ENCODE measurements around the gene FRRS1.

The FRRS1 gene

GRCh38 chr1:99784809-99785255 is 18.4 kb upstream of the FRRS1 start:
- H3K9ac ChIP-seq (ENCODE audit: low read length) = no peak overlapping the region

DNA sequence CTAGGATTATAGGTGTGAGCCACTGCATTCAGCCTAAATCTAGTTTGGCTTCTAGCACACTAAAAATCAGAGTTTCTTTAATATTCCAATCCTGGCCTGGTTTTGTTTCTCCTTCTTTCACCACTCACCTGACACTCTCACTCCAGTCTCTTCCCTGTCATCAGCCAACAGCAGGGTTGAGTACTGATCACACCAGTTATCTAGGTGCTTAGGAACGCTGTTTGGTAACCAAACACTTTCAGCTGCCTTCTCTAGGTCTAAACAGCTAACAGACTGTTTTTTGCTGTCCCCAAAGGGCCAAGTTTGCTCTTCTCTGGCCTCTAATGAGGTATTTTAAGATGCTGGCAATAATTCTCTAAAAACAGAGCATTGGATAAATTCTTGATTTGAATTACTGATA is 17.7 kb upstream of the FRRS1 start:
- no peaks in the 10 kb centered on the region for H3K27me3 ChIP-seq (ENCODE audit: control insufficient read depth, insufficient read depth, low read length)
- H3K4me3 ChIP-seq (ENCODE audit: low read length) = no peak overlapping the region
- H3K27ac ChIP-seq (ENCODE audit: low read length) = no peak overlapping the region
- H3K4me1 ChIP-seq (ENCODE audit: control insufficient read depth, low read depth, low read length) = no peaks in the 10 kb centered on the region
- H3K36me3 ChIP-seq (ENCODE audit: control insufficient read depth, low read depth, low read length) = no peaks in the 10 kb centered on the region
- no peaks in the 10 kb centered on the region for H3K9me3 ChIP-seq (ENCODE audit: control insufficient read depth, low read depth, low read length)
- no peak overlapping the region for H3K9ac ChIP-seq (ENCODE audit: low read length)

More at GRCh38 chr1:99784809-99785255, 18.4 kb upstream of the FRRS1 start:
- Histone ChIP-seq H3K9me3 (ENCODE audit: control insufficient read depth, low read depth, low read length) (no peaks in the 10 kb centered on the region), H3K27me3 (ENCODE audit: control insufficient read depth, insufficient read depth, low read length) (no peaks in the 10 kb centered on the region), H3K4me1 (ENCODE audit: control insufficient read depth, low read depth, low read length) (no peaks in the 10 kb centered on the region), H3K27ac (ENCODE audit: low read length) (no peak overlapping the region), H3K4me3 (ENCODE audit: low read length) (no peak overlapping the region), H3K36me3 (ENCODE audit: control insufficient read depth, low read depth, low read length) (no peaks in the 10 kb centered on the region)

GRCh38 chr1:99782920-99783319 is 16.5 kb upstream of the FRRS1 start:
- Histone ChIP-seq H3K27ac (ENCODE audit: low read length) (no peak overlapping the region), H3K36me3 (ENCODE audit: control insufficient read depth, low read depth, low read length) (no peaks in the 10 kb centered on the region), H3K9ac (ENCODE audit: low read length) (no peak overlapping the region), H3K27me3 (ENCODE audit: control insufficient read depth, insufficient read depth, low read length) (no peaks in the 10 kb centered on the region), H3K9me3 (ENCODE audit: control insufficient read depth, low read depth, low read length) (no peaks in the 10 kb centered on the region), H3K4me3 (ENCODE audit: low read length) (no peak overlapping the region), H3K4me1 (ENCODE audit: control insufficient read depth, low read depth, low read length) (no peaks in the 10 kb centered on the region)

- Histone ChIP-seq H3K9me3 (ENCODE audit: control insufficient read depth, low read depth, low read length) (no peaks in the 10 kb centered on the region), H3K27ac (ENCODE audit: low read length) (no peak overlapping the region), H3K36me3 (ENCODE audit: control insufficient read depth, low read depth, low read length) (no peaks in the 10 kb centered on the region), H3K4me3 (ENCODE audit: low read length) (no peak overlapping the region), H3K4me1 (ENCODE audit: control insufficient read depth, low read depth, low read length) (no peaks in the 10 kb centered on the region), H3K9ac (ENCODE audit: low read length) (no peak overlapping the region), H3K27me3 (ENCODE audit: control insufficient read depth, insufficient read depth, low read length) (no peaks in the 10 kb centered on the region)
Observed at GRCh38 chr1:99782397-99782796, 16.0 kb upstream of the FRRS1 start.

GRCh38 chr1:99781798-99782197 is 15.4 kb upstream of the FRRS1 start:
- Histone ChIP-seq H3K9ac (ENCODE audit: low read length) (no peak overlapping the region), H3K36me3 (ENCODE audit: control insufficient read depth, low read depth, low read length) (no peaks in the 10 kb centered on the region), H3K27ac (ENCODE audit: low read length) (no peak overlapping the region), H3K27me3 (ENCODE audit: control insufficient read depth, insufficient read depth, low read length) (no peaks in the 10 kb centered on the region), H3K4me1 (ENCODE audit: control insufficient read depth, low read depth, low read length) (no peaks in the 10 kb centered on the region), H3K9me3 (ENCODE audit: control insufficient read depth, low read depth, low read length) (no peaks in the 10 kb centered on the region), H3K4me3 (ENCODE audit: low read length) (no peak overlapping the region)

DNA sequence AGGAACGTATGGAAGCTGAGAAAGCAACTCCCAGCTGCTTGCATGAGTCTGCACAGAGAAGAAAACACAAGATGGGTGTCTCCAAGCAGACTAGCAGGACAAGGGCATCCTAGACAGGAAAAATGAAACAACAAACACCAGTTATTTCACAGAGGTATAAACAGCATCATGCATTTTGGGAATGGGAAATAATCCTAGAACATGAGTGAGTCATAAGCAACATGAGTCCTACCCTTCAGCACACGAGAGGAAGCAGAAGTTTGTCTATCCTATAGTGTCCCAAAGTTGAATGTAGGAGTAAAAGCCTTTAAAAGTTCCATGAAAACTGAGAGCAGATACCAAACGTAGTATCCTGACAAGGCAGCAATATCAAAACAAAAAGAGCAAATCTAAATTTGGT is 11.3 kb upstream of the FRRS1 start:
- Histone ChIP-seq H3K9ac (ENCODE audit: low read length) (no peak overlapping the region), H3K4me1 (ENCODE audit: control insufficient read depth, low read depth, low read length) (no peaks in the 10 kb centered on the region), H3K4me3 (ENCODE audit: low read length) (no peak overlapping the region), H3K27ac (ENCODE audit: low read length) (no peak overlapping the region), H3K36me3 (ENCODE audit: control insufficient read depth, low read depth, low read length) (no peaks in the 10 kb centered on the region), H3K27me3 (ENCODE audit: control insufficient read depth, insufficient read depth, low read length) (no peaks in the 10 kb centered on the region), H3K9me3 (ENCODE audit: control insufficient read depth, low read depth, low read length) (no peaks in the 10 kb centered on the region)

GRCh38 chr1:99776120-99776519 is 9.7 kb upstream of the FRRS1 start:
- no peaks in the 10 kb centered on the region for H3K27me3 ChIP-seq (ENCODE audit: control insufficient read depth, insufficient read depth, low read length)
- H3K4me3 ChIP-seq (ENCODE audit: low read length) = no peak overlapping the region
- no peak overlapping the region for H3K27ac ChIP-seq (ENCODE audit: low read length)
- no peak overlapping the region for H3K9ac ChIP-seq (ENCODE audit: low read length)
- H3K4me1 ChIP-seq (ENCODE audit: control insufficient read depth, low read depth, low read length) = no peaks in the 10 kb centered on the region
- no peaks in the 10 kb centered on the region for H3K9me3 ChIP-seq (ENCODE audit: control insufficient read depth, low read depth, low read length)
- H3K36me3 ChIP-seq (ENCODE audit: control insufficient read depth, low read depth, low read length) = no peaks in the 10 kb centered on the region

DNA sequence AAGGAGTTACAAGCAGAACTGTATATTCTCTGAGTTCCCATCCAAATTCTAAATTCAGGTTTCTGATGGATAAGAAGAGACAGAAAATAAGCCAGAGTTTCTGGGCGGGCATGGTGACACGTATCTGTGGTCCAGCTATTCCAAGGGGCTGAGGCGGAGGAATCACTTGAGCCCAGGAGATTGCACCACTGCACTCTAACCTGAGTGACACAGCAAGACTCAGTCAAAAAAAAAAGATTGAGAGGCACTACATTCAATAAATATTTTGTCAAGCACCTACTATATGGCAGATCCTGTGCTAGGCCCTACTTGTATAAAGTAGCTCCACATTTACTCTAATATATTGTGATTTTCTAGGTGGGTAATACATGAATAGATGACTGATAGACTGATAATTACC is 6.4 kb upstream of the FRRS1 start:
- Histone ChIP-seq H3K9me3 (ENCODE audit: control insufficient read depth, low read depth, low read length) (no peaks in the 10 kb centered on the region), H3K36me3 (ENCODE audit: control insufficient read depth, low read depth, low read length) (no peaks in the 10 kb centered on the region), H3K4me3 (ENCODE audit: low read length) (no peak overlapping the region), H3K27me3 (ENCODE audit: control insufficient read depth, insufficient read depth, low read length) (no peaks in the 10 kb centered on the region), H3K27ac (ENCODE audit: low read length) (no peak overlapping the region), H3K9ac (ENCODE audit: low read length) (no peak overlapping the region), H3K4me1 (ENCODE audit: control insufficient read depth, low read depth, low read length) (no peaks in the 10 kb centered on the region)

GRCh38 chr1:99771513-99771918 is 5.1 kb upstream of the FRRS1 start:
- Histone ChIP-seq H3K27ac (ENCODE audit: low read length) (no peak overlapping the region), H3K4me3 (ENCODE audit: low read length) (no peak overlapping the region), H3K27me3 (ENCODE audit: control insufficient read depth, insufficient read depth, low read length) (no peaks in the 10 kb centered on the region), H3K4me1 (ENCODE audit: control insufficient read depth, low read depth, low read length) (peaks cover 5% of the 10 kb centered on the region), H3K9me3 (ENCODE audit: control insufficient read depth, low read depth, low read length) (no peaks in the 10 kb centered on the region), H3K36me3 (ENCODE audit: control insufficient read depth, low read depth, low read length) (no peaks in the 10 kb centered on the region), H3K9ac (ENCODE audit: low read length) (no peak overlapping the region)

DNA sequence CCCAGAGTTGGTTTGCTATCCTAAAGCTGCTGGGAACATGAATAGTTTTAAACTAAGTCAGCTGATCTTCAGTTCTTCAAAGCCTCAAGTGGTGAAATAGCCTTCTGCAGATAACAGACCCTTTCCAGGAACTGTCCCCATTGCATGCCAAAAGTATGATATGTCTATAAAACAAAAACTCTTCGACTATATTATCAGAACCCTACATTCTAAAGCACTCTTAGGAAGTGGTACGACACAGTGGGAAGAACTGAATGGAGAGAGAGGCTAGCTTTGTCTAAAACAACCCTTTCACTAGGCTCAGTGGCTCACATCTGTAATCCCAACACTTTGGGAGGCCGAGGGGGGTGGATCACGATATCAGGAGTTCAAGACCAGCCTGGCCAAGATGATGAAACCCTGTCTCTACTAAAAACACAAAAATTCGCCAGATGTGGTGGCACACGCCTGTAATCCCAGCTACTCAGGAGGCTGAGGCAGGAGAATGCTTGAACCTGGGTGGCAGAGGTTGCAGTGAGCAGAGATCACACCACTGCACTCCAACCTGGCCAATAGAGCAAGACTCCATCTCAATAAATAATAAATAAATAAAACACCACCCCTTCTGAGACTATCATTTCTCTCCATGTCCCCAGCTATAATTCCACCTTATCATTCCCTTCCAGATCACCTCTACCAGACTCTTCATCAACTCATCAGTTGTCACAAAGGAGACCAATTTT is 2.2 kb upstream of the FRRS1 start:
- Histone ChIP-seq H3K27me3 (ENCODE audit: control insufficient read depth, insufficient read depth, low read length) (no peaks in the 10 kb centered on the region), H3K36me3 (ENCODE audit: control insufficient read depth, low read depth, low read length) (no peaks in the 10 kb centered on the region), H3K9ac (ENCODE audit: low read length) (no peak overlapping the region)

DNA sequence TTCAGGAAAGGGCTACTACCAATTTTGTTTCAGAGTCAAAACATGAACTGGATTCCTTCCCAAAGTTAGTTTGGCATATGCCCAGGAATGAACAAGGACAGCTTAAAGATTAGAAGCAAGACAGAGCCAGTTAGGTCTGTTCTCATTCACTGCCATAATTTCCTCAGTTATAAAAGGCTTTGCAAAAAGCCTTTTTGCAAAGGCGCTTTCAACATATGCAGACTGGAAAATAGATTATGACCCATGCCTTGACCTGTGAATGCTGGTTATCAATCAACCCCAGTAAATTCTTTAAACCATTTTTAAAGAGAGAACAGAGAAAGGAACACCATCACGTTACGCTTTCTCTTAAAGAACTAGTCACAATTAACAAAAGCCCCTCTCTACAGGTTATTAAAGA is 1.7 kb upstream of the FRRS1 start:
- H3K9me3 ChIP-seq (ENCODE audit: control insufficient read depth, low read depth, low read length) = no peaks in the 10 kb centered on the region
- H3K4me1 ChIP-seq (ENCODE audit: control insufficient read depth, low read depth, low read length) = peaks cover 5% of the 10 kb centered on the region
- no peaks in the 10 kb centered on the region for H3K36me3 ChIP-seq (ENCODE audit: control insufficient read depth, low read depth, low read length)
- no peak overlapping the region for H3K4me3 ChIP-seq (ENCODE audit: low read length)
- H3K9ac ChIP-seq (ENCODE audit: low read length) = no peak overlapping the region
- no peak overlapping the region for H3K27ac ChIP-seq (ENCODE audit: low read length)
- no peaks in the 10 kb centered on the region for H3K27me3 ChIP-seq (ENCODE audit: control insufficient read depth, insufficient read depth, low read length)

More for the DNA sequence above, 2.2 kb upstream of the FRRS1 start:
- Histone ChIP-seq H3K4me1 (ENCODE audit: control insufficient read depth, low read depth, low read length) (peaks cover 5% of the 10 kb centered on the region), H3K9me3 (ENCODE audit: control insufficient read depth, low read depth, low read length) (no peaks in the 10 kb centered on the region), H3K27ac (ENCODE audit: low read length) (no peak overlapping the region), H3K4me3 (ENCODE audit: low read length) (no peak overlapping the region)

DNA sequence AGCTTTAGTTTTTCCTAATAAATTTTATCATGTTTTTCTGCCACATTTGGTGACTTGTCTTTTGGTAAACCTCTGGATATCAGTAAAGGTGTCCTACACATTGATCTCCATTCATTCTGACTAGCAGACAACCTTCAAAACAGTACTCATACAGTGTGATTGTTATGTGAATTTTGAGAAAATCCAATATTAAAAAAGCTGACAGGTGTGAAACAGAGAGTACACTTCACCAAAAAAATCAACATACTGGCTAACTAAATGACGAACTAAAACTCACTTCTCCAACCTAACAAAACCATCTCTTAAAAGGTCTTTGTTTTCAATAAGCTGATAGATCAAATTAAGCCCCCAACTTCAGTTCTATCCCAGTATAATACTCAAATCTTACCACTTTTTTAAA is 1.5 kb downstream of the FRRS1 start:
- no peak overlapping the region for H3K9ac ChIP-seq (ENCODE audit: low read length)

More for the DNA sequence above, 1.5 kb downstream of the FRRS1 start:
- H3K9me3 ChIP-seq (ENCODE audit: control insufficient read depth, low read depth, low read length) = no peaks in the 10 kb centered on the region
- H3K27ac ChIP-seq (ENCODE audit: low read length) = no peak overlapping the region
- no peaks in the 10 kb centered on the region for H3K36me3 ChIP-seq (ENCODE audit: control insufficient read depth, low read depth, low read length)
- no peak overlapping the region for H3K4me3 ChIP-seq (ENCODE audit: low read length)
- H3K4me1 ChIP-seq (ENCODE audit: control insufficient read depth, low read depth, low read length) = peaks cover 12% of the 10 kb centered on the region
- no peaks in the 10 kb centered on the region for H3K27me3 ChIP-seq (ENCODE audit: control insufficient read depth, insufficient read depth, low read length)

Data from iPS-18a (cell line).